Lower leg skin (tissue), 4 donors: Measurements from ENCODE around the gene ADAMTS19. TPM values are rescaled to one million over a fixed set of nuclear protein-coding genes. Genes with fewer than 3 reads are reported as not detected.

Source experiments
- DNase-seq, 2 donors: peaks; one replicate each; pipeline ENCODE4 v3.0.0-alpha.2; 2019; ENCODE audit warnings: low spot score in 2 of 2
- H3K4me3 ChIP-seq: fragments of 200-600 bp; sonication (generic); 2 replicates; pipeline ENCODE4 v1.5.1; 2017; ENCODE audit warnings: mild to moderate bottlenecking, low read depth; ENCODE audit not compliant: poor library complexity, severe bottlenecking
- CTCF ChIP-seq, 3 donors: fragments of 450-650 bp; IDR thresholded peaks; one replicate each; pipeline ENCODE4 v1.5.1; 2016; ENCODE audit warnings: antibody characterized with exemption in 3 of 3, mild to moderate bottlenecking in 3 of 3, moderate library complexity in 2 of 3
- POLR2A ChIP-seq, 2 donors: fragments of 450-650 bp; IDR thresholded peaks; one replicate each; pipeline ENCODE4 v1.6.1; 2016 to 2017; ENCODE audit warnings: antibody characterized with exemption in 2 of 2, mild to moderate bottlenecking in 1 of 2, moderate library complexity in 1 of 2
- WGBS, 2 donors: methylation state at CpG; one replicate each; pipeline ENCODE4 v1.1.5; 2018; 5-methylcytosine and 5-hydroxymethylcytosine counted together
- intact Hi-C: fragments of 100-400 bp; cut with DNase I; formaldehyde crosslinking; loops from one replicate; pipeline ENCODE4 v1.15.0; 2023; ENCODE audit warnings: low total_unique reads
- total RNA-seq, 4 donors: library from RNA; depleted of rRNA; stranded (reverse); fragments of >200 nt; gene quantifications; one replicate each; pipeline ENCODE4 v1.1.0, GENCODE V29; 2016

ADAMTS19 gene
- total RNA-seq, 4 donors from 2014 or later, result 0.13 TPM; not detected in 3

- intact Hi-C loops, result no loop called here
- H3K4me3 ChIP-seq, result no peak overlapping the region
- TF ChIP-seq POLR2A (IDR thresholded peaks at IDR 0.05) (no peak), CTCF (IDR thresholded peaks at IDR 0.05) (no peak)
- DNase-seq, result no peak
- WGBS, 2 donors, result 0 to 1% methylated on average over 10 of the region's 10 CpGs
Measured at GRCh38 chr5:129460672-129460935, 506 bp downstream of the ADAMTS19 start.

GRCh38 chr5:129460936-129461710, 1.0 kb downstream of the ADAMTS19 start:
- no peak for DNase-seq
- H3K4me3 ChIP-seq, result no peak overlapping the region
- intact Hi-C loops, result no loop called here
- TF ChIP-seq CTCF (IDR thresholded peaks at IDR 0.05) (no peak), POLR2A (IDR thresholded peaks at IDR 0.05) (no peak)
- WGBS, 2 donors, result 0% methylated on average over 16 to 25 of the region's 88 CpGs

GRCh38 chr5:129461711-129462332, 1.7 kb downstream of the ADAMTS19 start:
- no peak for DNase-seq
- 57 to 58% methylated on average over 13 of the region's 13 CpGs for WGBS, 2 donors
- TF ChIP-seq POLR2A (IDR thresholded peaks at IDR 0.05) (no peak), CTCF (IDR thresholded peaks at IDR 0.05) (no peak)
- H3K4me3 ChIP-seq, result no peak overlapping the region
- intact Hi-C loops, result no loop called here

- 77 to 78% methylated on average over 4 of the region's 4 CpGs for WGBS, 2 donors
- DNase-seq, result no peak
- intact Hi-C loops, result no loop called here
- no peak overlapping the region for H3K4me3 ChIP-seq
- TF ChIP-seq CTCF (IDR thresholded peaks at IDR 0.05) (no peak), POLR2A (IDR thresholded peaks at IDR 0.05) (no peak)
Measured at GRCh38 chr5:129465776-129466344, 5.8 kb downstream of the ADAMTS19 start.

- intact Hi-C loops, result no loop called here
- 80 to 84% methylated on average over 2 of the region's 2 CpGs for WGBS, 2 donors
Measured at GRCh38 chr5:129474544-129474943, 14.4 kb downstream of the ADAMTS19 start.

More at GRCh38 chr5:129474544-129474943, 14.4 kb downstream of the ADAMTS19 start:
- DNase-seq, result no peak
- TF ChIP-seq POLR2A (IDR thresholded peaks at IDR 0.05) (no peak), CTCF (IDR thresholded peaks at IDR 0.05) (no peak)
- H3K4me3 ChIP-seq, result no peak overlapping the region
